GM23338 (cell line): ENCODE results near the gene FKBP10. TPM values are rescaled to one million over a fixed set of nuclear protein-coding genes. Genes with fewer than 3 reads are reported as not detected.

Experiments used
- ATAC-seq: fragments of 200-7000 bp; cut with Tn5 transposase; 3 replicates; pipeline ENCODE4 v1.9.1; 2020
- DNase-seq: peaks from one replicate; pipeline ENCODE4 v3.0.0-alpha.2; 2015; ENCODE audit warnings: low spot score
- H2AFZ ChIP-seq: fragments of 200-600 bp; sonication (generic); 2 replicates; pipeline ENCODE4 v1.8.0; 2016; ENCODE audit warnings: antibody characterized with exemption, mild to moderate bottlenecking, moderate library complexity
- H3F3A ChIP-seq: fragments of 200-600 bp; sonication (generic); replicated peaks from 2 replicates; pipeline ENCODE4 v1.8.0; 2017; ENCODE audit warnings: antibody characterized with exemption, mixed run types, low read depth
- H3K27ac ChIP-seq: fragments of 200-600 bp; sonication (generic); 2 replicates; pipeline ENCODE4 v1.6.1; 2016; ENCODE audit warnings: low read depth
- H3K27me3 ChIP-seq: fragments of 200-600 bp; sonication (generic); 2 replicates; pipeline ENCODE4 v1.8.0; 2016; ENCODE audit warnings: mild to moderate bottlenecking, mixed run types, moderate library complexity; ENCODE audit not compliant: insufficient read depth
- H3K36me3 ChIP-seq: fragments of 200-600 bp; sonication (generic); 2 replicates; pipeline ENCODE4 v1.8.0; 2016; ENCODE audit warnings: mild to moderate bottlenecking; ENCODE audit not compliant: insufficient read depth
- H3K4me1 ChIP-seq: fragments of 200-600 bp; sonication (generic); 2 replicates; pipeline ENCODE4 v1.8.0; 2016; ENCODE audit warnings: mild to moderate bottlenecking, moderate library complexity; ENCODE audit not compliant: insufficient read depth
- H3K4me2 ChIP-seq: fragments of 200-600 bp; sonication (generic); 2 replicates; pipeline ENCODE4 v1.7.1; 2017; ENCODE audit warnings: mixed run types
- H3K4me3 ChIP-seq: fragments of 200-600 bp; sonication (generic); 2 replicates; pipeline ENCODE4 v1.6.1; 2016; ENCODE audit warnings: mixed run types
- H3K79me2 ChIP-seq: fragments of 200-600 bp; sonication (generic); replicated peaks from 2 replicates; pipeline ENCODE4 v1.8.0; 2017; ENCODE audit warnings: mild to moderate bottlenecking; ENCODE audit not compliant: insufficient read depth
- H3K9me2 ChIP-seq: fragments of 200-600 bp; sonication (generic); 2 replicates; pipeline ENCODE4 v1.8.0; 2017; ENCODE audit not compliant: insufficient read depth
- H4K20me1 ChIP-seq: fragments of 200-600 bp; sonication (generic); replicated peaks from 2 replicates; pipeline ENCODE4 v1.8.0; 2017; ENCODE audit warnings: mild to moderate bottlenecking; ENCODE audit not compliant: insufficient read depth
- H3K27ac Mint-ChIP-seq: 2 replicates; pipeline ENCODE4 v1.8.0; 2020; ENCODE audit warnings: inconsistent platforms, mild to moderate bottlenecking, moderate library complexity, mixed read lengths
- H3K27me3 Mint-ChIP-seq: 3 replicates; pipeline ENCODE4 v1.8.0; 2022; ENCODE audit warnings: low read depth, mild to moderate bottlenecking, moderate library complexity, mixed read lengths, inconsistent platforms; ENCODE audit not compliant: insufficient read depth, poor library complexity
- H3K36me3 Mint-ChIP-seq: 3 replicates; pipeline ENCODE4 v1.8.0; 2021; ENCODE audit warnings: low read depth, mild to moderate bottlenecking, inconsistent platforms, moderate library complexity, mixed read lengths
- H3K4me1 Mint-ChIP-seq: 3 replicates; pipeline ENCODE4 v1.8.0; 2020; ENCODE audit warnings: mild to moderate bottlenecking, inconsistent platforms, mixed read lengths
- H3K4me3 Mint-ChIP-seq: 3 replicates; pipeline ENCODE4 v1.8.0; 2021; ENCODE audit warnings: moderate library complexity, mild to moderate bottlenecking, inconsistent platforms, mixed read lengths
- H3K9me3 Mint-ChIP-seq: 3 replicates; pipeline ENCODE4 v1.8.0; 2020; ENCODE audit warnings: moderate library complexity, mild to moderate bottlenecking, inconsistent platforms, mixed read lengths
- CTCF ChIP-seq, 2 experiments: fragments of 200-600 bp in 1 of 2; sonication (generic) in 1 of 2; conservative IDR thresholded peaks; 2 replicates each; pipeline versions ENCODE4 v1.5.1 to v1.6.1; 2016 to 2017; ENCODE audit warnings: antibody characterized with exemption in 2 of 2, low read depth in 2 of 2, mild to moderate bottlenecking in 2 of 2, moderate library complexity in 1 of 2
- JUNB ChIP-seq: IDR thresholded peaks from one replicate; pipeline ENCODE4 v1.6.1; 2016; ENCODE audit warnings: antibody characterized with exemption; ENCODE audit not compliant: unreplicated experiment
- NANOG ChIP-seq: IDR thresholded peaks from 2 replicates; pipeline ENCODE4 v1.6.1; 2016; ENCODE audit warnings: antibody characterized with exemption, borderline replicate concordance
- ZNF462 ChIP-seq: fragments of 250-450 bp; sonication (Bioruptor Pico); IDR thresholded peaks from 2 replicates; pipeline ENCODE4 v1.5.0; 2020; ENCODE audit warnings: mild to moderate bottlenecking, moderate library complexity
- polyA plus RNA-seq: library from polyadenylated mRNA; unstranded; fragments of >200 nt; fragmentation: Nextera tagmentation; extraction: Ambion mirVana; gene quantifications from 2 replicates; pipeline ENCODE4 v1.2.1, GENCODE V29; 2016
- total RNA-seq: library from RNA; depleted of rRNA; stranded (reverse); fragments of >200 nt; shearing (Covaris generic); gene quantifications from 2 replicates; pipeline ENCODE4 v1.2.3, GENCODE V29; 2014

FKBP10 gene
- total and polyA plus RNA-seq, 2 experiments from 2014 or later = 26.2 to 151 TPM

GRCh38 chr17:41836550-41837196 is 23.9 kb downstream of the FKBP10 start:
- H3K9me3 Mint-ChIP-seq = no peaks in the 10 kb centered on the region
- peaks cover 6% of the 10 kb centered on the region for H3K27me3 Mint-ChIP-seq
- peaks cover 12% of the 10 kb centered on the region for H3K79me2 ChIP-seq
- ATAC-seq = no peak
- TF ChIP-seq JUNB (no peak), NANOG (no peak), ZNF462 (CRISPR knock-in tag) (no peak), CTCF (conservative IDR thresholded peaks at IDR 0.05; ENCODE audit: low read depth in 2 of 2) (no peak)
- no peaks in the 10 kb centered on the region; the same call in 1 of the 2 replicates for H3F3A ChIP-seq
- peaks cover 7% of the 10 kb centered on the region; the same call in 2 of the 3 replicates for H3K4me1 Mint-ChIP-seq
- H3K36me3 Mint-ChIP-seq = peaks cover 11% of the 10 kb centered on the region
- no peak for DNase-seq
- H3K4me3 Mint-ChIP-seq = peak overlapping the region; percentile 89
- H3K36me3 ChIP-seq = no peaks in the 10 kb centered on the region
- H3K27ac ChIP-seq = no peak overlapping the region
- peak overlapping the region; percentile 94 for H3K4me3 ChIP-seq
- H3K4me2 ChIP-seq = peak overlapping the region; percentile 90
- peaks cover 9% of the 10 kb centered on the region; the same call in 1 of the 2 replicates for H4K20me1 ChIP-seq
- peaks cover 5% of the 10 kb centered on the region; the same call in 1 of the 2 replicates for H3K27me3 ChIP-seq
- H2AFZ ChIP-seq = peak overlapping the region; percentile 95
- H3K4me1 ChIP-seq = peaks cover 7% of the 10 kb centered on the region
- no peak overlapping the region for H3K27ac Mint-ChIP-seq
- H3K9me2 ChIP-seq = no peaks in the 10 kb centered on the region
